HG03039 (cell line): ENCODE measurements around the gene NDFIP2.
"Not testable (repeated sequence)": the region's sequence is repeated elsewhere in the genome, so short reads cannot be mapped to it uniquely, and the experiment has no call there.

Source experiments
- ATAC-seq: cut with Tn5 transposase; IDR thresholded peaks from one replicate; pipeline ENCODE4 v1.9.1; 2021; ENCODE audit warnings: mild to moderate bottlenecking, moderate library complexity; ENCODE audit not compliant: unreplicated experiment

The NDFIP2 gene

DNA sequence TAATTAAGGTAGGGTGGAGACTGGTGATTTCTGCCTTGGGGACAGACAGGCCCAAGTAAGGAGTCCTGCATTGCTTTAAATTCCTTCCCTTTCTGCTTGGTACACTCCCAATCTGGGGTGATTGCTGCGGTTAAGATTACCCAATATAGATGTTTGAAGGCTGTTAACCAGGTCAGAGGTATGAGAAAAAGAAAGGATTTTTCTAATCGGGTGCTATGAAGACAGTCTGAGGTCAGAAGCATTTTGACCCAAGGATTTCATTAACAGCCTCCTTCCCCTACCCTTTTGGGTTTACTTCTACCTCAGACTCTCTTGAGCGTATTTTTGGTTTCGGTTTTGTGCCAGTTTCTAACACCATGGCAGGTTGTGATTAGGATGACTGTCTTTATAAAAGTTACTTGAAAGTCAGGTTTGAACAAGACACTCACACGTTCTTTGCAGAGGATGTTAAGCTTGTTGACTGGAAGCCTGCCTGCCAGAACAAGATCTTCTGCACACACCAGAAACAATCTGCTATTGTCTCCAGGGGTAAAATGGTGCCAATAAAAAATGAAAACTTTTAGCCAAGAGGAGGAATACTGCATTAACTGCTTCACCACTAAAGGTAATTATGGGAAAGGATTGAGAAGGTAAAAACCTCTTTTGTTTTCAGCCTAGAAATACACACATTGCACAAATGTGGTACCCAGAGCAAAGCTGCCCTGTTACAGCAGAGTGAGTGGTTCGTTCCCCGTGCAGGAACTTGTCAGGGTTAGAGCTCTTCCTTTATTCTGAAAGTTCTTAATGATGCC lies 108.8 kb downstream of the NDFIP2 start:
- no peak for ATAC-seq

DNA sequence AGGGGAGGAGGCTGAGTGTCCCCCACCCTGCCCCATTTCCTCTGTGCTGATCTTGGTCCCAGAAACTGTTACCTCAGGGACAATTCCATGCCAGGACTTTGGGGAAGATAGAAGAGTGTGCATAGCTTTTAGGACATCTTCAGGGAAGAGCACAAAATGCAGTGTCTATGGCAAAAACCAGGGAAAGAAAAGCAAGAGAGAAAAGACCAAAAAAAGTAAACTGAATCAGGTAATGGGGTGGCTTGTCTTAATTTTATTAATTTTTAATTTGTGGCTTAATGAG lies 109.4 kb downstream of the NDFIP2 start:
- ATAC-seq, result no peak

GRCh38 chr13:79591493-79591892 lies 110.5 kb downstream of the NDFIP2 start:
- ATAC-seq, result no peak

- no peak for ATAC-seq
Measured at GRCh38 chr13:79593121-79593520, 112.2 kb downstream of the NDFIP2 start.

DNA sequence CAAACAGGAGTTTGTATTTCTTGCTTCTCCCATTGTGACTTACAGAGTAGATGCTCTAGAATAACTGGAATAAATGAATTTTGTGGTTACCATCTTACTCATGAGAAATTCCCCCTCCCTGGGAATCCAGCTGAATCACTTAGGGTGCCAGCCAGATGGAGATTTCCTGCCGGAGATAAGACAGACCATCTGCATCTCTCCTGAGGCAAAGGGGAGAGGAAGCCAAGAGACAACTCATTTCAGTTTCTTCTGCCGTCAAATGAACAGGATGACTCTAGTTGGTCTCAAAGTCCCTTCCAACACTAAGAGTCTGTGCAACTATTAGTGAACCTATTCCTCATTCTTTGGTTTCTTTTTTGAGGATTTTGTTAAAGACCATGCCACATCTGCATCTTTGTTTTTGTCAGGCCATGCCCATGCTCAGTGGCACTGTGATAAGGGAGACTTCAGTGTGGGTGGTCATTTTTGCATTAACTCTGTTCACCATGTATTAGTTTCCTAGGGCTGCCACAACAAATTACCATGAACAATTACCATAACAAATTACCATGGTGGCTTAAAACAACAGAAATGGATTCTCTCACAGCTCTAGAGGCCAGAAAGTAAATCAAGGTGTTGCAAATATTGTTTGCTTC lies 112.8 kb downstream of the NDFIP2 start:
- no peak for ATAC-seq

DNA sequence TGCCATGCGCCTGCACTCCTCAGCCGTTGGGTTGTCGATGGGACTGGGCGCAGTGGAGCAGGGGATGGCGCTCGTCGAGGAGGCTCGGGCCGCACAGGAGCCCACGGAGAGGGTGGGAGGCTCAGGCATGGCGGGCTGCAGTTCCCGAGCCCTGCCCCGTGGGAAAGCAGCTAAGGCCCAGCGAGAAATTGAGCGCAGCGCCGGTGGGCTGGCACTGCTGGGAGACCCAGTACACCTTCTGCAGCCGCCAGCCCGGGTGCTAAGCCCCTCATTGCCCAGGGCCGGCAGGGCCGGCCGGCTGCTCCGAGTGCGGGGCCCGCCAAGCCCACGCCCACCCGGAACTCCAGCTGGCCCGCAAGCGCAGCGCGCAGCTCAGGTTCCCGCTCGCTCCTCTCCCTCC lies 119.2 kb downstream of the NDFIP2 start:
- not testable (repeated sequence) for ATAC-seq

DNA sequence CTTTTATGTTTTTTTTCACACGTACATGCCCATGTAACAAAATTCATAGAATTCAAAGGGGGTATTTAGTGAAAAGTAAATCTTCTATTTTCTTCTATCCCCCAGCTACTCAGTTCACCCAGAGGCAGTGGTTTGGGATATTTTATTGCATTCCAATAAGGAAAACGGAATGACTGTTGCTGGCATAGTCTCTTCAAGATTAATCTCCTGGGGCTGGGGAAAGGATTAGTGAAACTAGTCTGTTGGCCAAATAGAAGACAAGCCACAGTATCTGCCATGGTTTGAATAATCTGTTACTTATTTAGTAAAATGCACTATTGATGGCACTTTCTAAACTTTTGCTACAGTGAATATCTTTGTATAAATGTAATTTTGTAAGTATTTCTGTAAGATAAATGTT lies 122.0 kb downstream of the NDFIP2 start:
- ATAC-seq, result no peak

DNA sequence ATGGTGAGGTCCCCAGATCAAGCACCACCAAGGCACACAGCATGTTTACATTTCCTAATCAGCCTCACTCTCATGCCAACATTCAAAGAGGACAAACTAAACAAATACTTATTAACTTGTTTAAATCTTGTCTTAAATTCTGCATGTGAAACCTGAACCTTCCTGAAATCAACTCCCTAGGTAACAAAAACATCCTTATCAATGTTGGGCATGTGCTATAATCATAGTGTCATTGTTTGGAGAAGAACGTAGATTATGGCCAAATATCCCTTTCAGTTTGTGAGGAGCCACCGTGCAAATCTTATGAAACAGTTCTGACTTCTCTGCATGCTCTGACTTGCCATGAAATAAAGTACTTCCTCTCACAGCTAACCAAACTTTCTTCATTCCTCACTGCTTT lies 123.8 kb downstream of the NDFIP2 start:
- no peak for ATAC-seq
